Activated naive CD4-positive, alpha-beta T cell treated with anti-CD3 and anti-CD28 coated beads, Interleukin-2, amount 10 ng/mL, durations not matched to agents 7 days and 5 days (primary cell): Measurements from ENCODE around the gene ASPRV1.
"Not testable (repeated sequence)": the region's sequence is repeated elsewhere in the genome, so short reads cannot be mapped to it uniquely, and the experiment has no call there.

Experiments used
- CTCF ChIA-PET: fragments of 350-600 bp; sonication (Branson Sonifier 250); formaldehyde crosslinking; loops from one replicate; lab custom pipeline; 2021; ENCODE audit warnings: antibody characterized with exemption; lab: Charles Lee
- DNase-seq: peaks from one replicate; pipeline ENCODE4 v3.0.0-alpha.2; 2020
- H3K27ac Mint-ChIP-seq: one replicate; pipeline ENCODE4 v1.8.0; 2021; ENCODE audit warnings: mild to moderate bottlenecking, moderate library complexity, mixed read lengths
- H3K27me3 Mint-ChIP-seq: one replicate; pipeline ENCODE4 v1.8.0; 2021; ENCODE audit warnings: mild to moderate bottlenecking, mixed read lengths
- H3K36me3 Mint-ChIP-seq: one replicate; pipeline ENCODE4 v1.8.0; 2021; ENCODE audit warnings: mixed read lengths
- H3K4me1 Mint-ChIP-seq: one replicate; pipeline ENCODE4 v1.8.0; 2021; ENCODE audit warnings: mixed read lengths
- H3K4me3 Mint-ChIP-seq: one replicate; pipeline ENCODE4 v1.8.0; 2021; ENCODE audit warnings: mild to moderate bottlenecking, moderate library complexity, mixed read lengths
- H3K9me3 Mint-ChIP-seq: one replicate; pipeline ENCODE4 v1.8.0; 2021; ENCODE audit warnings: mixed read lengths

The ASPRV1 gene

GRCh38 chr2:69960821-69961220 lies 610 bp downstream of the ASPRV1 start:
- no peaks in the 10 kb centered on the region for H3K9me3 Mint-ChIP-seq

GRCh38 chr2:69959425-69959824 lies 2.0 kb downstream of the ASPRV1 start:
- DNase-seq: no peak

More at GRCh38 chr2:69960821-69961220, 610 bp downstream of the ASPRV1 start:
- peaks cover 57% of the 10 kb centered on the region for H3K27me3 Mint-ChIP-seq
- H3K36me3 Mint-ChIP-seq: no peaks in the 10 kb centered on the region
- H3K4me1 Mint-ChIP-seq: peaks cover 12% of the 10 kb centered on the region
- no peak overlapping the region for H3K4me3 Mint-ChIP-seq
- DNase-seq: no peak
- no peak overlapping the region for H3K27ac Mint-ChIP-seq
- CTCF ChIA-PET: no interaction called here

GRCh38 chr2:69958480-69958879 lies 3.0 kb downstream of the ASPRV1 start:
- Mint-ChIP-seq H3K4me3 (no peak overlapping the region), H3K27ac (no peak overlapping the region), H3K27me3 (peaks cover 78% of the 10 kb centered on the region), H3K9me3 (no peaks in the 10 kb centered on the region), H3K4me1 (peaks cover 5% of the 10 kb centered on the region), H3K36me3 (no peaks in the 10 kb centered on the region)
- CTCF ChIA-PET: no interaction called here
- no peak for DNase-seq

More at GRCh38 chr2:69959425-69959824, 2.0 kb downstream of the ASPRV1 start:
- no peaks in the 10 kb centered on the region for H3K36me3 Mint-ChIP-seq
- H3K9me3 Mint-ChIP-seq: no peaks in the 10 kb centered on the region
- no peak overlapping the region for H3K27ac Mint-ChIP-seq
- peaks cover 8% of the 10 kb centered on the region for H3K4me1 Mint-ChIP-seq
- H3K4me3 Mint-ChIP-seq: no peak overlapping the region
- CTCF ChIA-PET: no interaction called here
- H3K27me3 Mint-ChIP-seq: peaks cover 71% of the 10 kb centered on the region

- CTCF ChIA-PET: no interaction called here
- no peak for DNase-seq
- Mint-ChIP-seq H3K27me3 (peaks cover 81% of the 10 kb centered on the region), H3K4me1 (peaks cover 5% of the 10 kb centered on the region), H3K36me3 (no peaks in the 10 kb centered on the region), H3K27ac (no peak overlapping the region), H3K9me3 (no peaks in the 10 kb centered on the region), H3K4me3 (no peak overlapping the region)
These were observed 3.5 kb downstream of the ASPRV1 start for GRCh38 chr2:69957965-69958364.

GRCh38 chr2:69956475-69956979 lies 4.9 kb downstream of the ASPRV1 start:
- Mint-ChIP-seq H3K27ac (no peak overlapping the region), H3K4me1 (peaks cover 5% of the 10 kb centered on the region), H3K36me3 (no peaks in the 10 kb centered on the region), H3K9me3 (no peaks in the 10 kb centered on the region), H3K27me3 (peaks cover 84% of the 10 kb centered on the region), H3K4me3 (no peak overlapping the region)
- no peak for DNase-seq
- CTCF ChIA-PET: interaction anchor here (0.6 kb wide), 1 partner anchor 225 kb away, joined by 3 read pairs; no protein-coding TSS in a partner anchor

GRCh38 chr2:69955029-69955428 lies 6.4 kb downstream of the ASPRV1 start:
- no peak for DNase-seq
- Mint-ChIP-seq H3K27me3 (peaks cover 72% of the 10 kb centered on the region), H3K9me3 (no peaks in the 10 kb centered on the region), H3K4me3 (no peak overlapping the region), H3K4me1 (peaks cover 5% of the 10 kb centered on the region), H3K36me3 (no peaks in the 10 kb centered on the region), H3K27ac (no peak overlapping the region)
- CTCF ChIA-PET: no interaction called here

GRCh38 chr2:69954084-69954483 lies 7.3 kb downstream of the ASPRV1 start:
- H3K36me3 Mint-ChIP-seq: no peaks in the 10 kb centered on the region
- DNase-seq: no peak
- H3K4me1 Mint-ChIP-seq: peaks cover 5% of the 10 kb centered on the region
- H3K27me3 Mint-ChIP-seq: peaks cover 63% of the 10 kb centered on the region
- H3K4me3 Mint-ChIP-seq: no peak overlapping the region
- no peaks in the 10 kb centered on the region for H3K9me3 Mint-ChIP-seq
- no peak overlapping the region for H3K27ac Mint-ChIP-seq
- CTCF ChIA-PET: interaction anchor here (0.8 kb wide), 1 partner anchor 9 kb away, joined by 3 read pairs; no protein-coding TSS in a partner anchor

GRCh38 chr2:69952336-69953115 lies 8.9 kb downstream of the ASPRV1 start:
- CTCF ChIA-PET: no interaction called here
- H3K27me3 Mint-ChIP-seq: peaks cover 47% of the 10 kb centered on the region
- H3K9me3 Mint-ChIP-seq: no peaks in the 10 kb centered on the region
- no peak overlapping the region for H3K27ac Mint-ChIP-seq
- peaks cover 6% of the 10 kb centered on the region for H3K4me1 Mint-ChIP-seq
- DNase-seq: no peak
- H3K4me3 Mint-ChIP-seq: no peak overlapping the region
- H3K36me3 Mint-ChIP-seq: peaks cover under 1% of the 10 kb centered on the region

- H3K4me3 Mint-ChIP-seq, CTCF ChIA-PET, H3K36me3 Mint-ChIP-seq, H3K27ac Mint-ChIP-seq, DNase-seq, H3K9me3 Mint-ChIP-seq: not testable (repeated sequence)
- H3K4me1 Mint-ChIP-seq: peaks cover 25% of the 10 kb centered on the region
- peaks cover 29% of the 10 kb centered on the region for H3K27me3 Mint-ChIP-seq
These were observed 10.8 kb downstream of the ASPRV1 start for GRCh38 chr2:69950671-69951070.

- Mint-ChIP-seq H3K4me3 (no peak overlapping the region), H3K36me3 (peaks cover 6% of the 10 kb centered on the region)
- no peak for DNase-seq
These were observed 11.2 kb downstream of the ASPRV1 start for GRCh38 chr2:69950241-69950640.

GRCh38 chr2:69948963-69949645 lies 12.3 kb downstream of the ASPRV1 start:
- peak overlapping the region; percentile 2 for H3K27ac Mint-ChIP-seq
- H3K4me1 Mint-ChIP-seq: peaks cover 40% of the 10 kb centered on the region
- peaks cover 13% of the 10 kb centered on the region for H3K27me3 Mint-ChIP-seq
- H3K36me3 Mint-ChIP-seq: peaks cover 12% of the 10 kb centered on the region
- no peaks in the 10 kb centered on the region for H3K9me3 Mint-ChIP-seq
- CTCF ChIA-PET: no interaction called here
- no peak for DNase-seq
- no peak overlapping the region for H3K4me3 Mint-ChIP-seq

More at GRCh38 chr2:69950241-69950640, 11.2 kb downstream of the ASPRV1 start:
- CTCF ChIA-PET: no interaction called here
- no peaks in the 10 kb centered on the region for H3K9me3 Mint-ChIP-seq
- peaks cover 24% of the 10 kb centered on the region for H3K27me3 Mint-ChIP-seq
- peaks cover 29% of the 10 kb centered on the region for H3K4me1 Mint-ChIP-seq
- no peak overlapping the region for H3K27ac Mint-ChIP-seq

- H3K27me3 Mint-ChIP-seq: peaks cover 10% of the 10 kb centered on the region
- no peak overlapping the region for H3K27ac Mint-ChIP-seq
- CTCF ChIA-PET: interaction anchor here (1.5 kb wide), 1 partner anchor 120 kb away, joined by 7 read pairs; no protein-coding TSS in a partner anchor
- H3K36me3 Mint-ChIP-seq: peaks cover 19% of the 10 kb centered on the region
- no peak overlapping the region for H3K4me3 Mint-ChIP-seq
- H3K9me3 Mint-ChIP-seq: no peaks in the 10 kb centered on the region
- DNase-seq: no peak
- H3K4me1 Mint-ChIP-seq: peaks cover 43% of the 10 kb centered on the region
These were observed 13.1 kb downstream of the ASPRV1 start for GRCh38 chr2:69948032-69948962.

- H3K36me3 Mint-ChIP-seq: peaks cover 25% of the 10 kb centered on the region
- H3K4me1 Mint-ChIP-seq: peaks cover 46% of the 10 kb centered on the region
- H3K27me3 Mint-ChIP-seq: peaks cover 4% of the 10 kb centered on the region
- H3K27ac Mint-ChIP-seq: peak overlapping the region; percentile 92
- DNase-seq: no peak
- no peak overlapping the region for H3K4me3 Mint-ChIP-seq
- no peaks in the 10 kb centered on the region for H3K9me3 Mint-ChIP-seq
- CTCF ChIA-PET: interaction anchor here (1.5 kb wide), 1 partner anchor 121 kb away, joined by 7 read pairs; no protein-coding TSS in a partner anchor
These were observed 14.0 kb downstream of the ASPRV1 start for GRCh38 chr2:69947325-69947931.
